HEK293 (cell line): ENCODE data around the gene CHD2.

Experiments
- CTCF ChIA-PET: fragments of 350-600 bp; formaldehyde crosslinking; extraction: SDS; loops from one replicate; lab custom pipeline; 2021; ENCODE audit warnings: antibody characterized with exemption; lab: Yijun Ruan, JAX
- POLR2A ChIA-PET: fragments of 300-600 bp; formaldehyde crosslinking; extraction: SDS; loops from one replicate; lab custom pipeline; 2020; ENCODE audit warnings: antibody characterized with exemption, inconsistent platforms; lab: Yijun Ruan, JAX
- H3K27ac ChIP-seq: fragments of 200-500 bp; sonication (Bioruptor generic); 2 replicates; pipeline ENCODE4 v1.5.1; 2014; ENCODE audit warnings: low read depth, low read length, control low read depth, inconsistent platforms; ENCODE audit errors: extremely low read depth
- H3K36me3 ChIP-seq, 2 experiments: fragments of 200-500 bp in 1 of 2; sonication (Bioruptor generic) in 1 of 2; 1 replicate in 1 of 2; 2 replicates in 1 of 2; pipeline ENCODE4 v1.5.1; 2014 to 2017; ENCODE audit warnings: inconsistent platforms in 2 of 2, low read length in 2 of 2; ENCODE audit not compliant: control insufficient read depth in 2 of 2, insufficient read depth in 1 of 2
- H3K4me1 ChIP-seq: fragments of 200-500 bp; sonication (Bioruptor generic); 2 replicates; pipeline ENCODE4 v1.5.1; 2014; ENCODE audit warnings: mild to moderate bottlenecking, low read length, inconsistent platforms; ENCODE audit not compliant: control insufficient read depth, insufficient read depth
- H3K4me3 ChIP-seq: 2 replicates; pipeline ENCODE4 v1.5.1; 2011; ENCODE audit warnings: low read depth, mild to moderate bottlenecking, control low read depth, low read length, moderate library complexity
- H3K9me3 ChIP-seq: fragments of 200-500 bp; sonication (Bioruptor generic); 2 replicates; pipeline ENCODE4 v1.5.1; 2014; ENCODE audit warnings: low read depth, low read length, inconsistent platforms; ENCODE audit not compliant: control insufficient read depth, insufficient read depth
- KLF16 ChIP-seq: fragments of 450-650 bp; formaldehyde crosslinking; IDR thresholded peaks from 2 replicates; pipeline ENCODE4 v1.5.1; 2017; ENCODE audit warnings: missing biosample characterization, missing genetic modification characterization
- SETDB1 ChIP-seq: IDR thresholded peaks from one replicate; pipeline ENCODE4 v1.6.1; 2017; ENCODE audit warnings: mild to moderate bottlenecking, low read length, moderate library complexity, mixed read lengths; ENCODE audit not compliant: insufficient read length
- TRIM28 ChIP-seq: IDR thresholded peaks from 2 replicates; pipeline ENCODE4 v1.6.1; 2011; ENCODE audit warnings: low read length, control low read depth, borderline replicate concordance
- ZBTB6 ChIP-seq: fragments of 450-650 bp; formaldehyde crosslinking; IDR thresholded peaks from 2 replicates; pipeline ENCODE4 v1.5.1; 2017; ENCODE audit warnings: missing biosample characterization, missing genetic modification characterization
- ZEB2 ChIP-seq: fragments of 450-650 bp; formaldehyde crosslinking; IDR thresholded peaks from 2 replicates; pipeline ENCODE4 v1.5.1; 2016; ENCODE audit warnings: missing biosample characterization, missing genetic modification characterization
- ZFP3 ChIP-seq: fragments of 450-650 bp; formaldehyde crosslinking; IDR thresholded peaks from 2 replicates; pipeline ENCODE4 v1.5.1; 2016; ENCODE audit warnings: low read depth, missing biosample characterization, missing genetic modification characterization
- ZIC2 ChIP-seq: fragments of 450-650 bp; formaldehyde crosslinking; IDR thresholded peaks from 2 replicates; pipeline ENCODE4 v1.5.1; 2016; ENCODE audit warnings: missing biosample characterization, missing genetic modification characterization
- ZNF138 ChIP-seq: fragments of 450-650 bp; formaldehyde crosslinking; IDR thresholded peaks from 2 replicates; pipeline ENCODE4 v1.5.1; 2016; ENCODE audit warnings: missing biosample characterization, missing genetic modification characterization, borderline replicate concordance
- ZNF157 ChIP-seq: fragments of 450-650 bp; formaldehyde crosslinking; IDR thresholded peaks from 2 replicates; pipeline ENCODE4 v1.5.1; 2016; ENCODE audit warnings: missing biosample characterization, missing genetic modification characterization
- ZNF19 ChIP-seq: fragments of 450-650 bp; formaldehyde crosslinking; IDR thresholded peaks from 2 replicates; pipeline ENCODE4; 2016; ENCODE audit warnings: missing biosample characterization, missing genetic modification characterization, low read depth
- ZNF2 ChIP-seq: fragments of 450-650 bp; formaldehyde crosslinking; IDR thresholded peaks from 2 replicates; pipeline ENCODE4 v1.5.1; 2016; ENCODE audit warnings: missing biosample characterization, missing genetic modification characterization
- ZNF398 ChIP-seq: fragments of 450-650 bp; formaldehyde crosslinking; IDR thresholded peaks from 2 replicates; pipeline ENCODE4 v1.5.1; 2017; ENCODE audit warnings: missing biosample characterization, missing genetic modification characterization
- ZNF423 ChIP-seq: fragments of 450-650 bp; formaldehyde crosslinking; IDR thresholded peaks from 2 replicates; pipeline ENCODE4 v1.5.1; 2016; ENCODE audit warnings: missing biosample characterization, missing genetic modification characterization
- ZNF488 ChIP-seq: fragments of 450-650 bp; formaldehyde crosslinking; IDR thresholded peaks from 2 replicates; pipeline ENCODE4 v1.5.1; 2016; ENCODE audit warnings: missing biosample characterization, missing genetic modification characterization
- ZNF530 ChIP-seq: fragments of 450-650 bp; formaldehyde crosslinking; IDR thresholded peaks from 2 replicates; pipeline ENCODE4 v1.5.1; 2016; ENCODE audit warnings: low read depth, missing biosample characterization, missing genetic modification characterization
- ZNF549 ChIP-seq: fragments of 450-650 bp; IDR thresholded peaks from 2 replicates; pipeline ENCODE4 v1.5.1; 2018; ENCODE audit warnings: missing biosample characterization, missing genetic modification characterization, mild to moderate bottlenecking, inconsistent platforms, moderate library complexity
- ZNF558 ChIP-seq: fragments of 450-650 bp; formaldehyde crosslinking; IDR thresholded peaks from 2 replicates; pipeline ENCODE4 v1.5.1; 2016; ENCODE audit warnings: missing biosample characterization, missing genetic modification characterization
- ZNF610 ChIP-seq: fragments of 450-650 bp; formaldehyde crosslinking; IDR thresholded peaks from 2 replicates; pipeline ENCODE4 v1.5.1; 2016; ENCODE audit warnings: missing biosample characterization, missing genetic modification characterization, borderline replicate concordance
- ZNF626 ChIP-seq: fragments of 450-650 bp; sonication (Bioruptor Pico); formaldehyde crosslinking; IDR thresholded peaks from 2 replicates; pipeline ENCODE4 v1.5.1; 2018; ENCODE audit warnings: missing biosample characterization, missing genetic modification characterization, inconsistent platforms
- ZSCAN23 ChIP-seq: fragments of 450-650 bp; formaldehyde crosslinking; IDR thresholded peaks from 2 replicates; pipeline ENCODE4 v1.5.1; 2016; ENCODE audit warnings: missing biosample characterization, missing genetic modification characterization

Gene CHD2

GRCh38 chr15:92899948-92900730 lies at the start of gene CHD2 (continued):
- no peak for TF ChIP-seq ZNF549 (tag by site-specific recombination)
- no peak for TF ChIP-seq ZNF530 (tag by site-specific recombination)
- TF ChIP-seq ZSCAN23 (tag by site-specific recombination) = no peak

- Histone ChIP-seq H3K4me1 (no peaks in the 10 kb centered on the region), H3K27ac (no peak overlapping the region), H3K9me3 (no peaks in the 10 kb centered on the region), H3K36me3 (no peaks in the 10 kb centered on the region), H3K4me3 (no peak overlapping the region)
- CTCF ChIA-PET = no interaction called here
- POLR2A ChIA-PET = interaction anchor here (0.9 to 1.2 kb wide), 3 partner anchors 21 to 33 kb away, joined by 3 to 5 read pairs (median 3); no protein-coding TSS in a partner anchor
- TF ChIP-seq ZIC2 (tag by site-specific recombination) = 0 out of 2 replicates have a peak, but pooled peaks have one; percentile 44
- no peak for TF ChIP-seq KLF16 (tag by site-specific recombination)
- no peak for TF ChIP-seq ZNF488 (tag by site-specific recombination)
These were observed 46.9 kb upstream of the CHD2 start for GRCh38 chr15:92853222-92853621.

GRCh38 chr15:92861742-92862141 lies 38.4 kb upstream of the CHD2 start:
- H3K4me1 ChIP-seq = no peaks in the 10 kb centered on the region
- TF ChIP-seq ZNF157 (tag by site-specific recombination) = no peak
- no peak for TF ChIP-seq ZBTB6
- no peak for TF ChIP-seq ZIC2 (tag by site-specific recombination)
- no peak for TF ChIP-seq TRIM28
- no peak for TF ChIP-seq ZNF2 (tag by site-specific recombination)
- TF ChIP-seq ZNF398 (tag by site-specific recombination) = no peak
- no peak for TF ChIP-seq ZNF19 (tag by site-specific recombination)
- TF ChIP-seq, all 188 proteins: peak for 0
- Histone ChIP-seq H3K36me3 (no peaks in the 10 kb centered on the region), H3K27ac (no peak overlapping the region), H3K4me3 (no peak overlapping the region), H3K9me3 (no peaks in the 10 kb centered on the region; the same call in 1 of the 2 replicates)
- ChIA-PET CTCF (no interaction called here), POLR2A (interaction anchor here (0.6 kb wide), 1 partner anchor 19 kb away, joined by 4 read pairs; no protein-coding TSS in a partner anchor)

GRCh38 chr15:92864127-92864814 lies 35.9 kb upstream of the CHD2 start:
- TF ChIP-seq ZNF138 (tag by site-specific recombination) (no peak), ZNF626 (tag by site-specific recombination) (0 out of 2 replicates have a peak, but pooled peaks have one; percentile 57), ZEB2 (tag by site-specific recombination) (no peak), ZNF610 (tag by site-specific recombination) (0 out of 2 replicates have a peak, but pooled peaks have one; percentile 50), ZNF558 (tag by site-specific recombination) (0 out of 2 replicates have a peak, but pooled peaks have one; percentile 47), SETDB1 (peak; percentile 85), ZNF423 (tag by site-specific recombination) (no peak), ZNF488 (tag by site-specific recombination) (no peak), ZFP3 (tag by site-specific recombination) (no peak)
- no peak overlapping the region for H3K4me3 ChIP-seq
- POLR2A ChIA-PET = no interaction called here
- H3K4me1 ChIP-seq = no peaks in the 10 kb centered on the region
- H3K36me3 ChIP-seq = no peaks in the 10 kb centered on the region
- no peaks in the 10 kb centered on the region; the same call in 1 of the 2 replicates for H3K9me3 ChIP-seq
- CTCF ChIA-PET = interaction anchor here (0.6 kb wide), 1 partner anchor 9 kb away, joined by 3 read pairs; no protein-coding TSS in a partner anchor
- H3K27ac ChIP-seq = no peak overlapping the region
